ENCODE results near the gene PERCC1.

DNA sequence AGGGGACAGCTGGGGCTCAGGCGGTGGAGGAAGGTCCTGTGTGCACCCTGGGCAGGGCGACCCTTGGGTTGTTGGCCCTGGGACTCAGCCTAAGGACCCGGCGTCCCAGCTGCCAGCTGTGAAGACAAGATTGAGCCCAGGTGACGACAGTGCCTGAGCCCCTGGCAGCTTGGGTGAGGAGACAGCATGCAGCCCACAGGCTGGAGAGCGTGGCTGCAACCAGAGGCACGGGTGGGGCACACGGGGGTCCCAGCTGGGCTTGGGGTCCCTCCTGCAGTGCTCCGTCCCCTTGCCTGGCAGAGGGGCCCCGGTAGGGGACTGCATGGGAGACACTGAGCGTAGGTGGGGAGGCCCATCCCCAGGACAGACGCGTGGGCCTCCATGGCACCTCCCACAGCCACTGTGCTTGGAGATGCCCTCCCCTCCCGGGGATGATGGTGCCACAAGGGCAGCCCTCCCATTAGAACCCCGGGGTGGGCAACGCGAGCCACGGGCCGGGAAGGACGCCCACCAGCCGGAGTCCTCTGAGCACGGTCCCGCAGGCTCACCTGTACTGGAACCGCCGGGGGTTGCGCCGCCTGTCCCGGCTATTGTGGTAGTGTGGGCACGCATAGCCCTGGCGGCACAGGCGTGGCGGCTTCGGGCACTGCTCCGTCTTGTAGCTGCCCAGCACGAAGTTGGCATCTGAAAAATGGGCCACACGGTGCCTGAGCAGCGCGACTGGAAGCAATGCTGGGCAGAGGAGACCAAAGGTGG is 31.9 kb upstream of the PERCC1 start:
- no peak for TF ChIP-seq POLR2A (IDR thresholded peaks at IDR 0.05)
- TF ChIP-seq CTCF (IDR thresholded peaks at IDR 0.05), result no peak
